ENCODE measurements around the gene NFE2L2.

NFE2L2 gene

GRCh38 chr2:177239053-177239452, 25.5 kb downstream of the NFE2L2 start:
- no peak for DNase-seq (ENCODE audit: low read depth)
- no peak overlapping the region for H3K4me3 ChIP-seq (ENCODE audit: low read depth, low read length)
- TF ChIP-seq CTCF (conservative IDR thresholded peaks at IDR 0.05; ENCODE audit: low read depth, low read length) = no peak

GRCh38 chr2:177237932-177238331, 26.6 kb downstream of the NFE2L2 start:
- no peak for TF ChIP-seq CTCF (conservative IDR thresholded peaks at IDR 0.05; ENCODE audit: low read depth, low read length)
- no peak overlapping the region for H3K4me3 ChIP-seq (ENCODE audit: low read depth, low read length)
- no peak for DNase-seq (ENCODE audit: low read depth)

- DNase-seq (ENCODE audit: low read depth) = no peak
- no peak overlapping the region for H3K4me3 ChIP-seq (ENCODE audit: low read depth, low read length)
- no peak for TF ChIP-seq CTCF (conservative IDR thresholded peaks at IDR 0.05; ENCODE audit: low read depth, low read length)
Observed at GRCh38 chr2:177235855-177236437, 28.6 kb downstream of the NFE2L2 start.

GRCh38 chr2:177234267-177234666, 30.3 kb downstream of the NFE2L2 start:
- no peak for DNase-seq (ENCODE audit: low read depth)
- no peak for TF ChIP-seq CTCF (conservative IDR thresholded peaks at IDR 0.05; ENCODE audit: low read depth, low read length)
- no peak overlapping the region for H3K4me3 ChIP-seq (ENCODE audit: low read depth, low read length)

- no peak for DNase-seq (ENCODE audit: low read depth)
- no peak overlapping the region for H3K4me3 ChIP-seq (ENCODE audit: low read depth, low read length)
- TF ChIP-seq CTCF (conservative IDR thresholded peaks at IDR 0.05; ENCODE audit: low read depth, low read length) = no peak
Observed at GRCh38 chr2:177232098-177232704, 32.3 kb downstream of the NFE2L2 start.

GRCh38 chr2:177231270-177231669, 33.3 kb downstream of the NFE2L2 start:
- TF ChIP-seq CTCF (conservative IDR thresholded peaks at IDR 0.05; ENCODE audit: low read depth, low read length) = no peak
- no peak overlapping the region for H3K4me3 ChIP-seq (ENCODE audit: low read depth, low read length)
- DNase-seq (ENCODE audit: low read depth) = no peak

All from choroid plexus epithelial cell (primary cell).